ENCODE data around the gene USP10. TPM values are rescaled to one million over a fixed set of nuclear protein-coding genes. Genes with fewer than 3 reads are reported as not detected.

Gene USP10
- total RNA-seq, 1 donor from 2014 or later: 62.7 TPM

GRCh38 chr16:84716740-84717139 is 16.9 kb downstream of the USP10 start:
- H3K4me3 ChIP-seq: no peak overlapping the region
- H3K27ac ChIP-seq: no peak overlapping the region
- DNase-seq (no peak), ATAC-seq (no peak)
- no peaks in the 10 kb centered on the region for H3K27me3 ChIP-seq (ENCODE audit: low read depth)
- intact Hi-C loops (cut with DNase I): no loop called here
- no peaks in the 10 kb centered on the region for H3K9me3 ChIP-seq
- peaks cover 14% of the 10 kb centered on the region for H3K4me1 ChIP-seq
- TF ChIP-seq, protein P1, sequence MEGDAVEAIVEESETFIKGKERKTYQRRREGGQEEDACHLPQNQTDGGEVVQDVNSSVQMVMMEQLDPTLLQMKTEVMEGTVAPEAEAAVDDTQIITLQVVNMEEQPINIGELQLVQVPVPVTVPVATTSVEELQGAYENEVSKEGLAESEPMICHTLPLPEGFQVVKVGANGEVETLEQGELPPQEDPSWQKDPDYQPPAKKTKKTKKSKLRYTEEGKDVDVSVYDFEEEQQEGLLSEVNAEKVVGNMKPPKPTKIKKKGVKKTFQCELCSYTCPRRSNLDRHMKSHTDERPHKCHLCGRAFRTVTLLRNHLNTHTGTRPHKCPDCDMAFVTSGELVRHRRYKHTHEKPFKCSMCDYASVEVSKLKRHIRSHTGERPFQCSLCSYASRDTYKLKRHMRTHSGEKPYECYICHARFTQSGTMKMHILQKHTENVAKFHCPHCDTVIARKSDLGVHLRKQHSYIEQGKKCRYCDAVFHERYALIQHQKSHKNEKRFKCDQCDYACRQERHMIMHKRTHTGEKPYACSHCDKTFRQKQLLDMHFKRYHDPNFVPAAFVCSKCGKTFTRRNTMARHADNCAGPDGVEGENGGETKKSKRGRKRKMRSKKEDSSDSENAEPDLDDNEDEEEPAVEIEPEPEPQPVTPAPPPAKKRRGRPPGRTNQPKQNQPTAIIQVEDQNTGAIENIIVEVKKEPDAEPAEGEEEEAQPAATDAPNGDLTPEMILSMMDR (IDR thresholded peaks at IDR 0.05): no peak
- peaks cover 9% of the 10 kb centered on the region for H3K36me3 ChIP-seq

- no peaks in the 10 kb centered on the region for H3K27me3 ChIP-seq (ENCODE audit: low read depth)
- peaks cover 10% of the 10 kb centered on the region for H3K36me3 ChIP-seq
- no peak overlapping the region for H3K27ac ChIP-seq
- peaks cover 14% of the 10 kb centered on the region for H3K4me1 ChIP-seq
- no peak for DNase-seq
- ATAC-seq: no peak
- intact Hi-C loops (cut with DNase I): no loop called here
- no peak overlapping the region for H3K4me3 ChIP-seq
- no peaks in the 10 kb centered on the region for H3K9me3 ChIP-seq
- TF ChIP-seq, protein P1 (IDR thresholded peaks at IDR 0.05): no peak
These were observed 17.7 kb downstream of the USP10 start for GRCh38 chr16:84717484-84717883.

DNA sequence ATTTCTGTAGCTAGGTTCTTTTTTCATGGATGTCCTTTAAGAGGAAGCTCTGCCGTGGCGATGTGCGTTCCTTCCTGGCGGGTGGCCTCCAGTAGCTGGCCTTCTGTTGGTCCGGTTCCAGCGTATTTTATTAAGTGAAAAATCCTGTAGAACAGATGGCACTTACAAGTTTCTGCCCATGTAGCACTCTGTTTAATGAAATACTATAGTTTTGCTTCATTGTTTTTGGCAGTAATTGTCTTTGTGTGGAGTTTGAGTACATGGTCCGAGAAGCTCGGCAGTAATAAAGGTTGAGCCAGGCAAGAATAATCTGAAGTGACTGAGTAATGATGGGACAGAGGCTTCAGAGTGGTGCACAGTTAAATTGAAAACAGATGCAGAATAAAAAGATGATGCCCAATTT is 20.4 kb downstream of the USP10 start:
- DNase-seq (no peak), ATAC-seq (no peak)
- H3K27me3 ChIP-seq (ENCODE audit: low read depth): no peaks in the 10 kb centered on the region
- H3K27ac ChIP-seq: no peak overlapping the region
- H3K9me3 ChIP-seq: no peaks in the 10 kb centered on the region
- TF ChIP-seq, protein P1 (IDR thresholded peaks at IDR 0.05): no peak
- no peak overlapping the region for H3K4me3 ChIP-seq
- intact Hi-C loops (cut with DNase I): loop anchor here (10.0 kb wide), 1 partner anchor 45 kb away; no protein-coding TSS in a partner anchor
- peaks cover 10% of the 10 kb centered on the region for H3K36me3 ChIP-seq
- H3K4me1 ChIP-seq: peaks cover 39% of the 10 kb centered on the region

DNA sequence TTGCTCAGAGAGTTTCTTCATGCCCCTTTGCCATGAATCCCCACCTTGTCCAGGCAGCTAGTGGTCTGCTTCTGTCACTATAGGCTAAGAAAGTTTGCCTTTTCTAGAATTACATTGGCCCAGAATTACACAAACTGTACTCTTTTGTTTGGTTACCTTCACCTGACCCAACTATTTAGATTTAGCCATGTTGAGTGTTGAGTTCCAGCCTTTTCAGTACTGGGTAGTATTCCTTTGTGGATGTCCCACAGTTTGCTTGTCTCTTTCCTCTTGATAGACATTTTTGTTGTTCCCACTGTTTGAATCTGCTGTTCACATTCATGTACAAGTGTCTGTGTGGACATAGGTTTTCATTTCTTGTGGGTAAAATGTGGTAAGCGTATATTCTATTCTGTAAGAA is 22.3 kb downstream of the USP10 start:
- DNase-seq: no peak
- no peak overlapping the region for H3K4me3 ChIP-seq
- H3K27me3 ChIP-seq (ENCODE audit: low read depth): no peaks in the 10 kb centered on the region
- H3K4me1 ChIP-seq: peaks cover 57% of the 10 kb centered on the region
- H3K27ac ChIP-seq: no peak overlapping the region
- TF ChIP-seq, protein P1 (IDR thresholded peaks at IDR 0.05): no peak
- H3K36me3 ChIP-seq: peaks cover 6% of the 10 kb centered on the region
- intact Hi-C loops (cut with DNase I): loop anchor here (10.0 kb wide), 1 partner anchor 47 kb away; no protein-coding TSS in a partner anchor
- no peak for ATAC-seq
- H3K9me3 ChIP-seq: no peaks in the 10 kb centered on the region

- DNase-seq: no peak
- ATAC-seq: no peak
- H3K27me3 ChIP-seq (ENCODE audit: low read depth): no peaks in the 10 kb centered on the region
- TF ChIP-seq, protein P1 (IDR thresholded peaks at IDR 0.05): no peak
- no peak overlapping the region for H3K27ac ChIP-seq
- intact Hi-C loops (cut with DNase I): loop anchor here (10.0 kb wide), 1 partner anchor 49 kb away; no protein-coding TSS in a partner anchor
- no peaks in the 10 kb centered on the region for H3K9me3 ChIP-seq
- H3K4me3 ChIP-seq: no peak overlapping the region
- H3K36me3 ChIP-seq: peaks cover 3% of the 10 kb centered on the region
- peaks cover 58% of the 10 kb centered on the region for H3K4me1 ChIP-seq
These were observed 24.1 kb downstream of the USP10 start for GRCh38 chr16:84723906-84724305.
